HEK293T (cell line): Measurements from ENCODE around the gene CTXN3.
"Not testable (repeated sequence)": the region's sequence is repeated elsewhere in the genome, so short reads cannot be mapped to it uniquely, and the experiment has no call there.

ENCODE experiments used
- CTCF ChIA-PET: fragments of 350-600 bp; formaldehyde crosslinking; extraction: SDS; loops from one replicate; lab custom pipeline; 2021; ENCODE audit warnings: antibody characterized with exemption, inconsistent platforms; lab: Yijun Ruan, JAX
- POLR2A ChIA-PET: fragments of 350-600 bp; formaldehyde crosslinking; extraction: SDS; loops from one replicate; lab custom pipeline; 2020; ENCODE audit warnings: antibody characterized with exemption, inconsistent platforms; lab: Yijun Ruan, JAX
- DNase-seq: peaks from one replicate; pipeline ENCODE4 v3.0.0; 2012; ENCODE audit warnings: mixed read lengths; ENCODE audit errors: extremely low spot score
- ARNT ChIP-seq: fragments of 450-650 bp; IDR thresholded peaks from 2 replicates; pipeline ENCODE4 v1.6.1; 2017; ENCODE audit warnings: mild to moderate bottlenecking
- BHLHE40 ChIP-seq: fragments of 450-650 bp; IDR thresholded peaks from 2 replicates; pipeline ENCODE4 v1.6.1; 2016; ENCODE audit warnings: mild to moderate bottlenecking, moderate library complexity, borderline replicate concordance
- CTBP1 ChIP-seq: fragments of 450-650 bp; IDR thresholded peaks from 2 replicates; pipeline ENCODE4 v1.6.1; 2016; ENCODE audit warnings: borderline replicate concordance
- ELF4 ChIP-seq: fragments of 450-650 bp; IDR thresholded peaks from 2 replicates; pipeline ENCODE4 v1.6.1; 2017; ENCODE audit warnings: antibody characterized with exemption
- FOXA1 ChIP-seq: fragments of 450-650 bp; IDR thresholded peaks from 2 replicates; pipeline ENCODE4 v1.6.1; 2016; ENCODE audit warnings: mild to moderate bottlenecking
- FOXK2 ChIP-seq: fragments of 450-650 bp; IDR thresholded peaks from 2 replicates; pipeline ENCODE4 v1.6.1; 2016; ENCODE audit warnings: mild to moderate bottlenecking
- FOXM1 ChIP-seq: fragments of 450-650 bp; IDR thresholded peaks from 2 replicates; pipeline ENCODE4 v1.6.1; 2017; ENCODE audit warnings: mild to moderate bottlenecking, borderline replicate concordance
- HDGF ChIP-seq: fragments of 450-650 bp; IDR thresholded peaks from 2 replicates; pipeline ENCODE4 v1.6.1; 2017; ENCODE audit warnings: antibody characterized with exemption, borderline replicate concordance
- L3MBTL2 ChIP-seq: fragments of 450-650 bp; conservative IDR thresholded peaks from 2 replicates; pipeline ENCODE4 v1.6.1; 2016; ENCODE audit warnings: mild to moderate bottlenecking
- LEF1 ChIP-seq: fragments of 450-650 bp; IDR thresholded peaks from 2 replicates; pipeline ENCODE4 v1.6.1; 2017; ENCODE audit warnings: mild to moderate bottlenecking, borderline replicate concordance
- NFRKB ChIP-seq: fragments of 450-650 bp; IDR thresholded peaks from 2 replicates; pipeline ENCODE4 v1.6.1; 2016; ENCODE audit warnings: mild to moderate bottlenecking, moderate library complexity
- SP1 ChIP-seq: fragments of 450-650 bp; IDR thresholded peaks from 2 replicates; pipeline ENCODE4 v1.6.1; 2017
- SUZ12 ChIP-seq: fragments of 450-650 bp; IDR thresholded peaks from 2 replicates; pipeline ENCODE4 v1.6.1; 2016; ENCODE audit warnings: mild to moderate bottlenecking
- TARDBP ChIP-seq: fragments of 450-650 bp; IDR thresholded peaks from 2 replicates; pipeline ENCODE4 v1.6.1; 2016
- ZNF384 ChIP-seq: fragments of 450-650 bp; IDR thresholded peaks from 2 replicates; pipeline ENCODE4 v1.6.1; 2016
- TF ChIP-seq, protein P1 (sequence below): fragments of 450-650 bp; IDR thresholded peaks from 2 replicates; pipeline ENCODE4 v1.6.1; 2016

The CTXN3 gene

DNA sequence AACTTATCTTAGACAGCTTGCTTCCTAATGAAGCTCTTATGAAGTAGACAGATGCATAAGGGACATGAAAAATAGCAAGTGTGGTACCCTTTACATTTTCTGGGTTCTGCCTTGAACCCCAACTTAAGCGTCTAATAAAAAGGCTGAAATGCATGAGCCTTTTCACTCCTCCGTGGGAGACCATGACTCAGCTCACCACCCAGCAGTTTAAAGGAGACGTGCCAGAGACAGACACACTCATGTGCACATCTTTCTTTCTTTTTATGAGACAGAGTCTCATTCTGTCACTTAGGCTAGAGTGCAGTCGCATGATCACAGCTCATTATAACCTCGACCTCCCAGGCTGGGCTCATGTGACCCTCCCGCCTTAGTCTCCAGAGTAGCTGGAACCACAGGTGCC lies 22.3 kb downstream of the CTXN3 start:
- ChIA-PET POLR2A (no interaction called here), CTCF (no interaction called here)
- DNase-seq: no peak
- TF ChIP-seq ARNT: no peak
- no peak for TF ChIP-seq SUZ12
- TF ChIP-seq LEF1: no peak
- no peak for TF ChIP-seq HDGF
- no peak for TF ChIP-seq ZNF384
- no peak for TF ChIP-seq TARDBP
- TF ChIP-seq NFRKB: no peak
- no peak for TF ChIP-seq CTBP1
- no peak for TF ChIP-seq ELF4
- no peak for TF ChIP-seq FOXA1
- TF ChIP-seq FOXM1: no peak

DNA sequence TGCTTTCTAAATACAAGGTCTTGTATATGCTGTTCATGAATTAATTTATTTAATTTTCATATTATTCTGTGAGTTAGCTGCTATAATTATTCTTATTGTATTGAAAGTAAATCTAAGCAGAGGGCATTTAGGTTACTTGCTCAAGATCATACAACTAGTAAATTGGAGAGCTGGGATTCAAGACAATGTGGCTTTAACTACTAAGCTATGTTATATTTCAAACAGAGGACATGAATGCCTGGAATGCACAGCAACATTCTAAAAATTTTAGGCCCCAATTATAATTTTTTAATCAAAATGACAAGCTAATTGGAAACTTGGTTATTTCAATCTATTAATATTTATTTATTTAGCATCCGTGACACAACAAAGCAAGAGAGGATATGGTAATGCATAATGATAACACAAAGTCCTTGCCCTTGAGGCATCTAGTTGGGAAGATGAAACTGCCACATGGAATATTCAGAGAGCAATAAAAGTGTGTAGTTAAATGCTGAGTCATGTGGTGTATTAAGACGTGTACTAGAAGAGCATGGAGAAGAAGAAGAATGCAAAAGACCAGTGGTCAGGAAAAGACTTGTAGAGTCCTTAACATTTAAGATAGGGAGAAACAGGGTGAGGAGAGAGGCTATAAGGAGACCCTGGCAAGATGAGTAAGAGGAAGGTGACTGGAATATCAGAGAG lies 24.4 kb downstream of the CTXN3 start:
- no peak for TF ChIP-seq ELF4
- TF ChIP-seq ZNF384: no peak
- no peak for TF ChIP-seq NFRKB
- TF ChIP-seq LEF1: no peak
- no peak for TF ChIP-seq SP1
- TF ChIP-seq CTBP1: no peak
- TF ChIP-seq BHLHE40: no peak
- no peak for TF ChIP-seq TARDBP
- TF ChIP-seq, protein P1, sequence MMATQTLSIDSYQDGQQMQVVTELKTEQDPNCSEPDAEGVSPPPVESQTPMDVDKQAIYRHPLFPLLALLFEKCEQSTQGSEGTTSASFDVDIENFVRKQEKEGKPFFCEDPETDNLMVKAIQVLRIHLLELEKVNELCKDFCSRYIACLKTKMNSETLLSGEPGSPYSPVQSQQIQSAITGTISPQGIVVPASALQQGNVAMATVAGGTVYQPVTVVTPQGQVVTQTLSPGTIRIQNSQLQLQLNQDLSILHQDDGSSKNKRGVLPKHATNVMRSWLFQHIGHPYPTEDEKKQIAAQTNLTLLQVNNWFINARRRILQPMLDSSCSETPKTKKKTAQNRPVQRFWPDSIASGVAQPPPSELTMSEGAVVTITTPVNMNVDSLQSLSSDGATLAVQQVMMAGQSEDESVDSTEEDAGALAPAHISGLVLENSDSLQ: no peak
- TF ChIP-seq L3MBTL2: no peak
- TF ChIP-seq HDGF: no peak
- TF ChIP-seq FOXM1: no peak
- TF ChIP-seq FOXK2: no peak
- TF ChIP-seq FOXA1: no peak
- TF ChIP-seq SUZ12: no peak
- TF ChIP-seq ARNT: no peak
- no peak for DNase-seq
- CTCF ChIA-PET: no interaction called here
- POLR2A ChIA-PET: no interaction called here

DNA sequence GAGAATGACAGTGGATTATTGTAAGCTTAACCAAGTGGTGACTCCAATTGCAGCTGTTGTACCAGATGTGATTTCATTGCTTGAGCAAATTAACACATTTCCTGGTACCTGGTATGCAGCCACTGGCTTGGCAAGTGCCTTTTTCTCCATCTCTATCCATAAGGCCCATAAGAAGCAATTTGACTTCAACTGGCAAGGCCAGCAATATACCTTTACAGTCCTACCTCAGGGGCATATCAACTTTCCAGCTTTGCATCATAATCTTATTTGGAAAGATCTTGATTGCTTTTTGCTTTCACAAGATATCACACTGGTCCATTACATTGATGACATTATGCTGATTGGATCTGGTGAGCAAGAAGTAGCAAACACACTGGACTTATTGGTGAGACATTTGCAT lies 28.1 kb downstream of the CTXN3 start:
- POLR2A ChIA-PET, CTCF ChIA-PET, DNase-seq: not testable (repeated sequence)

DNA sequence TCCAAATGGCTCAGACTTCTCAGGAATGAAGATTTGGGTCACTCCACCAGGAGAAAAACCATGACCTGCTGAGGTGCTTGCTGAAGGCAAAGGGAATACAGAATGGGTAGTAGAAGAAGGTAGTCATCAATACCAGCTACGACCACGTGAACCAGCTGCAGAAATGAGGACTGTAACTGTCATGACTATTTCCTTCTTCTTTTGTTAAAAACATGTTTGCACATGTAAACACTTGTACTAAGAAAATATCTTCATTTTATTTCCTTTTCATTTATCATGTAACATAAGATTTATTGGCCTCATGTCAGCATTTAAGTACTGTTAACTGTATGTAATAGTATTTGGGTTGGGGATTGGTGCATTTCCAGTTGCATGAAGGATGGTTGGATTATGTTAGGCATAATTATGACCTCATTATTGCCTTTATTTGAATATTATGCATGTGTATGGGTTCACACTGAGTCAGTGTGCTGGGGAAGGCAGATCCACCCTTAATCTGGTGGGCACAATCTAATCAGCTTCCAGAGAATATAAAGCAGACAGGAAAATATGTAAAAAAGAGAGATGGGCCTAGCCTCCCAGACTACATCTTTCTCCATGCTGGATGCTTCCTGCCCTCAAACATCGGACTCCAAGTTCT lies 30.9 kb downstream of the CTXN3 start:
- POLR2A ChIA-PET, CTCF ChIA-PET: not testable (repeated sequence)

DNA sequence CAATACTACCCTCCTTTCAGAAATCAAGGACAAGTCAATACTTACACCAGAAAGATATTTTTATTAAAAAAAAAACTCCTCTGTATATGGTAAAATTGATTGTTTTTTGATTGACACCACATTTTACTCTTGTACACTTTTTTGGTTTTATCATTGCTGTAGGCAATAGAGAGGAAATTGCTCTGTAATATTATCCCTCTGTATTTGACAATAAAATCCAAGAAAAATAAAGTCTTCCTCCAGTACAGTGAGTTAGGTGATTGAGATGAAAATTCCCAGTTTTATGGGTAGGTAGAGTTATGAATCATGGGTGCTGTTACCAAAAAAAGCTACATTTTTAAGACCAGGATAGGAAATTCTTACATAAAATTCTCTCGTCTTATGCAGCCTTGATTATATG lies 31.7 kb downstream of the CTXN3 start:
- ChIA-PET POLR2A (no interaction called here), CTCF (no interaction called here)
- TF ChIP-seq, protein P1: peak; percentile 70
- TF ChIP-seq ZNF384 (no peak), TARDBP (no peak), SUZ12 (no peak), L3MBTL2 (no peak)
- no peak for DNase-seq

More for the DNA sequence above, 30.9 kb downstream of the CTXN3 start:
- not testable (repeated sequence) for DNase-seq

DNA sequence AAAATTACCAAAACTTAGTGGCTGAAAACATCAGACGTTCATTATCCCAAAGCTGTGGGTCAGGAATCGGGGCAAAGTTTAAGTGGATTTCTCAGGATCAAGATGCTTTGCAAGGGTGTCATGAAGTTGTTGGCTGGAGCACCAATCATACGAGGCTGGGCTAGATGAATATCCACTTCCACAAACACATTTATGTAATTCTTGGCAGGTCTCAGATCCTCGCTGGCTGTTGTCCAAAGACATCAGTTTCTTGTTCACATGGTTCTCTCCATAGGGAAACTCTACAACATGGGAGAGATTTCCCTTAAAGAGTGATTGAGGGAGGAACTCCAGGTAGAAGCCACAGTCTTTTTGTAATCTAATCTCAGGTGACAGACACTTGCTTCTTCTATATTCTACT lies 34.1 kb downstream of the CTXN3 start:
- CTCF ChIA-PET: no interaction called here
- POLR2A ChIA-PET: no interaction called here
- TF ChIP-seq CTBP1 (no peak), ELF4 (no peak), L3MBTL2 (no peak), LEF1 (no peak), SP1 (no peak), TARDBP (no peak), NFRKB (no peak), BHLHE40 (no peak), FOXA1 (no peak), FOXM1 (no peak), SUZ12 (no peak), HDGF (no peak)
- TF ChIP-seq, protein P1: no peak
- no peak for DNase-seq

DNA sequence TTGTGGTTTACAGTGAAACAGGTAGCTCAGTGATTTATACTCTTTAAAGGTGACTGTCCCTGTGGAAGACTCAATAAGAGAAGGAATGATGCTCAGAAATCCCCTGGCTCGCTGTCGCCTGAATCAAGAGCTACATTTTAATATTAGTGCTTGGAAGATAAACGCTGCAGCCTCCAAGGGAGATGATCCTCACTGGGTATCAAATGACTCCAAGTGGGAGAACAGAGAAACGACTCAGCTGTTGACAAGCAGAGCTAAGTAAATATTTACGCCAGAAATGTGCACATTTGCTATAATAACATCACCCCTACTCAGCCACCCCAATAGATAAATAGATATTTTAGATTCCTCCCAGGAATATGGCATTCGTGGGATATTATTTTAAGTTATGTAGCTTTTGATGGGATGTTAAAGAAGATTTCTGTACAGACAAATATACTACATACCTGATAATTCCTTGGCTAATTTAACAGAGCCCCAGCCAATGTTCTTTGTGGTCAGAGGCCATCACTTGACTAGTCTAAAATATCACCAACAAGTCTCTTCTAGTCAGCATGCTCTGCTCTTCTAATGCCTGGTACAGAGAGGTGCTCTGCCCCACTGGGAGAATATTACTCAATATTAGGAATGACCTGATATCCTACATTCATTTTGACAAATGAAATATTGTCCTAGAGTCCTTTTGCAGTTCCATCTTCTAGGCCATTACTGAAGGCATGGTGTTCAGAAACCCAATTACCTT lies 36.0 kb downstream of the CTXN3 start:
- TF ChIP-seq ZNF384 (no peak), HDGF (no peak), ARNT (no peak), TARDBP (no peak), L3MBTL2 (no peak), LEF1 (no peak), BHLHE40 (no peak), FOXM1 (no peak), SUZ12 (no peak), NFRKB (no peak), FOXK2 (no peak), FOXA1 (no peak), SP1 (no peak), ELF4 (no peak), CTBP1 (no peak)
- TF ChIP-seq, protein P1: no peak
- ChIA-PET CTCF (interaction anchor here (0.6 kb wide), 1 partner anchor 24 kb away, joined by 3 read pairs; no protein-coding TSS in a partner anchor), POLR2A (no interaction called here)
- DNase-seq: no peak
